GM23338 (cell line): ENCODE measurements around the gene ARPP21.

ENCODE experiments used
- CREB1 ChIP-seq: fragments of 250-450 bp; sonication (Bioruptor Pico); IDR thresholded peaks from 2 replicates; pipeline ENCODE4 v1.5.0; 2020; ENCODE audit warnings: low read depth, mild to moderate bottlenecking, moderate library complexity
- ETS1 ChIP-seq: IDR thresholded peaks from 2 replicates; pipeline ENCODE4 v1.6.1; 2016; ENCODE audit warnings: antibody characterized with exemption
- EZH2 ChIP-seq: fragments of 200-600 bp; sonication (generic); IDR thresholded peaks from one replicate; pipeline ENCODE4 v1.8.0; 2017; ENCODE audit warnings: antibody characterized with exemption, mild to moderate bottlenecking, low read depth; ENCODE audit not compliant: unreplicated experiment
- EZH2phosphoT487 ChIP-seq: fragments of 200-600 bp; sonication (generic); IDR thresholded peaks from one replicate; pipeline ENCODE4 v1.8.1; 2018; ENCODE audit warnings: antibody characterized with exemption; ENCODE audit not compliant: unreplicated experiment
- POLR2AphosphoS5 ChIP-seq: IDR thresholded peaks from 2 replicates; pipeline ENCODE4 v1.6.1; 2016; ENCODE audit warnings: antibody characterized with exemption, low read depth
- TF ChIP-seq, protein P1 (sequence below), 2 experiments: fragments of 200-600 bp in 1 of 2; sonication (generic) in 1 of 2; conservative IDR thresholded peaks; 2 replicates each; pipeline versions ENCODE4 v1.5.1 to v1.6.1; 2016 to 2017; ENCODE audit warnings: antibody characterized with exemption in 2 of 2, low read depth in 2 of 2, mild to moderate bottlenecking in 2 of 2, moderate library complexity in 1 of 2
- TF ChIP-seq, protein P2 (sequence below): IDR thresholded peaks from one replicate; pipeline ENCODE4 v1.6.1; 2018; ENCODE audit warnings: antibody characterized with exemption; ENCODE audit not compliant: unreplicated experiment

- TF ChIP-seq, protein P1, sequence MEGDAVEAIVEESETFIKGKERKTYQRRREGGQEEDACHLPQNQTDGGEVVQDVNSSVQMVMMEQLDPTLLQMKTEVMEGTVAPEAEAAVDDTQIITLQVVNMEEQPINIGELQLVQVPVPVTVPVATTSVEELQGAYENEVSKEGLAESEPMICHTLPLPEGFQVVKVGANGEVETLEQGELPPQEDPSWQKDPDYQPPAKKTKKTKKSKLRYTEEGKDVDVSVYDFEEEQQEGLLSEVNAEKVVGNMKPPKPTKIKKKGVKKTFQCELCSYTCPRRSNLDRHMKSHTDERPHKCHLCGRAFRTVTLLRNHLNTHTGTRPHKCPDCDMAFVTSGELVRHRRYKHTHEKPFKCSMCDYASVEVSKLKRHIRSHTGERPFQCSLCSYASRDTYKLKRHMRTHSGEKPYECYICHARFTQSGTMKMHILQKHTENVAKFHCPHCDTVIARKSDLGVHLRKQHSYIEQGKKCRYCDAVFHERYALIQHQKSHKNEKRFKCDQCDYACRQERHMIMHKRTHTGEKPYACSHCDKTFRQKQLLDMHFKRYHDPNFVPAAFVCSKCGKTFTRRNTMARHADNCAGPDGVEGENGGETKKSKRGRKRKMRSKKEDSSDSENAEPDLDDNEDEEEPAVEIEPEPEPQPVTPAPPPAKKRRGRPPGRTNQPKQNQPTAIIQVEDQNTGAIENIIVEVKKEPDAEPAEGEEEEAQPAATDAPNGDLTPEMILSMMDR (conservative IDR thresholded peaks at IDR 0.05; ENCODE audit: low read depth in 2 of 2): no peak
- TF ChIP-seq EZH2 (no peak), CREB1 (CRISPR knock-in tag) (no peak), POLR2AphosphoS5 (no peak), EZH2phosphoT487 (no peak), ETS1 (no peak)
- TF ChIP-seq, protein P2, sequence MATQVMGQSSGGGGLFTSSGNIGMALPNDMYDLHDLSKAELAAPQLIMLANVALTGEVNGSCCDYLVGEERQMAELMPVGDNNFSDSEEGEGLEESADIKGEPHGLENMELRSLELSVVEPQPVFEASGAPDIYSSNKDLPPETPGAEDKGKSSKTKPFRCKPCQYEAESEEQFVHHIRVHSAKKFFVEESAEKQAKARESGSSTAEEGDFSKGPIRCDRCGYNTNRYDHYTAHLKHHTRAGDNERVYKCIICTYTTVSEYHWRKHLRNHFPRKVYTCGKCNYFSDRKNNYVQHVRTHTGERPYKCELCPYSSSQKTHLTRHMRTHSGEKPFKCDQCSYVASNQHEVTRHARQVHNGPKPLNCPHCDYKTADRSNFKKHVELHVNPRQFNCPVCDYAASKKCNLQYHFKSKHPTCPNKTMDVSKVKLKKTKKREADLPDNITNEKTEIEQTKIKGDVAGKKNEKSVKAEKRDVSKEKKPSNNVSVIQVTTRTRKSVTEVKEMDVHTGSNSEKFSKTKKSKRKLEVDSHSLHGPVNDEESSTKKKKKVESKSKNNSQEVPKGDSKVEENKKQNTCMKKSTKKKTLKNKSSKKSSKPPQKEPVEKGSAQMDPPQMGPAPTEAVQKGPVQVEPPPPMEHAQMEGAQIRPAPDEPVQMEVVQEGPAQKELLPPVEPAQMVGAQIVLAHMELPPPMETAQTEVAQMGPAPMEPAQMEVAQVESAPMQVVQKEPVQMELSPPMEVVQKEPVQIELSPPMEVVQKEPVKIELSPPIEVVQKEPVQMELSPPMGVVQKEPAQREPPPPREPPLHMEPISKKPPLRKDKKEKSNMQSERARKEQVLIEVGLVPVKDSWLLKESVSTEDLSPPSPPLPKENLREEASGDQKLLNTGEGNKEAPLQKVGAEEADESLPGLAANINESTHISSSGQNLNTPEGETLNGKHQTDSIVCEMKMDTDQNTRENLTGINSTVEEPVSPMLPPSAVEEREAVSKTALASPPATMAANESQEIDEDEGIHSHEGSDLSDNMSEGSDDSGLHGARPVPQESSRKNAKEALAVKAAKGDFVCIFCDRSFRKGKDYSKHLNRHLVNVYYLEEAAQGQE: no peak
These were observed 4.2 kb downstream of the ARPP21 start for GRCh38 chr3:35643495-35643894.
